Mucosa of rectum (tissue), 2 donors: ENCODE results near the gene ATXN2.

ENCODE experiments used
- H3K27ac ChIP-seq, 2 donors: one replicate each; pipeline ENCODE4 v1.7.0; 2013; ENCODE audit warnings: inconsistent platforms in 2 of 2, low read depth in 2 of 2, low read length in 2 of 2
- H3K27me3 ChIP-seq, 2 donors: one replicate each; pipeline ENCODE4 v1.7.0; 2013; ENCODE audit warnings: low read length in 2 of 2; ENCODE audit not compliant: control insufficient read depth in 2 of 2, insufficient read depth in 2 of 2
- H3K36me3 ChIP-seq, 2 donors: one replicate each; pipeline ENCODE4 v1.7.0; 2013; ENCODE audit warnings: low read length in 2 of 2; ENCODE audit not compliant: control insufficient read depth in 2 of 2, insufficient read depth in 2 of 2
- H3K4me1 ChIP-seq, 2 donors: one replicate each; pipeline ENCODE4 v1.7.0; 2013; ENCODE audit warnings: low read length in 2 of 2, mild to moderate bottlenecking in 1 of 2; ENCODE audit not compliant: control insufficient read depth in 2 of 2, insufficient read depth in 2 of 2
- H3K4me3 ChIP-seq, 2 donors: one replicate each; pipeline ENCODE4 v1.7.0; 2013; ENCODE audit warnings: low read length in 2 of 2
- H3K9ac ChIP-seq, 2 donors: one replicate each; pipeline ENCODE4 v1.7.0; 2013; ENCODE audit warnings: low read length in 2 of 2, low read depth in 1 of 2, mild to moderate bottlenecking in 1 of 2
- H3K9me3 ChIP-seq, 2 donors: one replicate each; pipeline ENCODE4 v1.7.0; 2013; ENCODE audit warnings: low read length in 2 of 2; ENCODE audit not compliant: control insufficient read depth in 2 of 2
- donor health status: healthy.
- donor health status: Normal muscosa, but diverticular disease.

Gene ATXN2

GRCh38 chr12:111424189-111424792 lies 174.8 kb downstream of the ATXN2 start:
- no peaks in the 10 kb centered on the region for H3K9me3 ChIP-seq
- no peaks in the 10 kb centered on the region for H3K27me3 ChIP-seq
- H3K27ac ChIP-seq: no peak overlapping the region
- peaks cover 35 to 46% of the 10 kb centered on the region in 2 donors for H3K4me1 ChIP-seq
- no peak overlapping the region for H3K9ac ChIP-seq
- H3K4me3 ChIP-seq: no peak overlapping the region
- H3K36me3 ChIP-seq: peaks cover 5 to 12% of the 10 kb centered on the region in 2 donors

GRCh38 chr12:111420494-111420893 lies 178.6 kb downstream of the ATXN2 start:
- no peaks in the 10 kb centered on the region for H3K27me3 ChIP-seq
- H3K27ac ChIP-seq: no peak overlapping the region
- no peaks in the 10 kb centered on the region for H3K9me3 ChIP-seq
- peaks cover 5 to 12% of the 10 kb centered on the region in 2 donors for H3K36me3 ChIP-seq
- no peak overlapping the region for H3K9ac ChIP-seq
- H3K4me3 ChIP-seq: no peak overlapping the region
- H3K4me1 ChIP-seq: peaks cover 9 to 11% of the 10 kb centered on the region in 2 donors

DNA sequence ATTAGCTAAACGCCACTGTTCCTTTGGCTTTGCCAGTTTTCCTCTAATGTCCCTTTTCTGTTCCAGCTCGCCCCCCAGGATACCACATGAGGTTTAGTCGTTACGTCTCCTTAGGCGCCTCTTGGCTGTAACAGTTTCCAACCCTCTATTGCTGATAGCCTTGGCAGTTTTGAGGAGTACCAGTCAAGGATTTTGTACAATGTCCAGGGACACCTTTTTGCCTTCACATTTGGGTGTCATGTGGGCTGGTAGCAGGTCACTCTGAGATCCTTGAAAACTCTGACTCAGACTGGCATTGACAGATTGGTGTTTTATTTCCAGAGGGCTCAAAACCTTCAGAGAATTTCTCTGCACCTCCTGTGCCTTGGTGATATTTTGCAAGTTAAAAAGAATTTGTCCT lies 179.3 kb downstream of the ATXN2 start:
- Histone ChIP-seq H3K9ac (no peak overlapping the region), H3K4me1 (peaks cover 3 to 6% of the 10 kb centered on the region in 2 donors), H3K27me3 (no peaks in the 10 kb centered on the region), H3K27ac (no peak overlapping the region), H3K36me3 (peaks cover 5 to 12% of the 10 kb centered on the region in 2 donors), H3K9me3 (no peaks in the 10 kb centered on the region), H3K4me3 (no peak overlapping the region)

GRCh38 chr12:111418594-111418880 lies 180.6 kb downstream of the ATXN2 start:
- H3K36me3 ChIP-seq: peaks cover 5 to 12% of the 10 kb centered on the region in 2 donors
- no peak overlapping the region for H3K4me3 ChIP-seq
- H3K27me3 ChIP-seq: no peaks in the 10 kb centered on the region
- H3K9me3 ChIP-seq: no peaks in the 10 kb centered on the region
- H3K4me1 ChIP-seq: peaks cover 3 to 4% of the 10 kb centered on the region in 2 donors
- H3K27ac ChIP-seq: no peak overlapping the region
- H3K9ac ChIP-seq: no peak overlapping the region

GRCh38 chr12:111417784-111418593 lies 181.1 kb downstream of the ATXN2 start:
- Histone ChIP-seq H3K9me3 (no peaks in the 10 kb centered on the region), H3K4me3 (no peak overlapping the region), H3K9ac (no peak overlapping the region), H3K36me3 (peaks cover 5 to 12% of the 10 kb centered on the region in 2 donors), H3K4me1 (peaks cover 8% of the 10 kb centered on the region in 2 donors), H3K27me3 (no peaks in the 10 kb centered on the region), H3K27ac (no peak overlapping the region)

- H3K9me3 ChIP-seq: no peaks in the 10 kb centered on the region
- no peak overlapping the region for H3K27ac ChIP-seq
- H3K4me1 ChIP-seq: peaks cover 8 to 9% of the 10 kb centered on the region in 2 donors
- H3K9ac ChIP-seq: no peak overlapping the region
- peaks cover 5 to 12% of the 10 kb centered on the region in 2 donors for H3K36me3 ChIP-seq
- no peaks in the 10 kb centered on the region for H3K27me3 ChIP-seq
- no peak overlapping the region for H3K4me3 ChIP-seq
These were observed 181.8 kb downstream of the ATXN2 start for GRCh38 chr12:111417290-111417689.

GRCh38 chr12:111414711-111415252 lies 184.3 kb downstream of the ATXN2 start:
- Histone ChIP-seq H3K27ac (no peak overlapping the region), H3K9me3 (no peaks in the 10 kb centered on the region), H3K27me3 (no peaks in the 10 kb centered on the region), H3K4me3 (no peak overlapping the region), H3K9ac (no peak overlapping the region), H3K36me3 (peaks cover 3% of the 10 kb centered on the region in 2 donors), H3K4me1 (peaks cover 22 to 23% of the 10 kb centered on the region in 2 donors)

GRCh38 chr12:111413442-111414086 lies 185.6 kb downstream of the ATXN2 start:
- Histone ChIP-seq H3K4me1 (peaks cover 28 to 29% of the 10 kb centered on the region in 2 donors), H3K9ac (no peak overlapping the region), H3K36me3 (no peaks in the 10 kb centered on the region), H3K27ac (no peak overlapping the region), H3K4me3 (no peak overlapping the region), H3K9me3 (no peaks in the 10 kb centered on the region), H3K27me3 (no peaks in the 10 kb centered on the region)

DNA sequence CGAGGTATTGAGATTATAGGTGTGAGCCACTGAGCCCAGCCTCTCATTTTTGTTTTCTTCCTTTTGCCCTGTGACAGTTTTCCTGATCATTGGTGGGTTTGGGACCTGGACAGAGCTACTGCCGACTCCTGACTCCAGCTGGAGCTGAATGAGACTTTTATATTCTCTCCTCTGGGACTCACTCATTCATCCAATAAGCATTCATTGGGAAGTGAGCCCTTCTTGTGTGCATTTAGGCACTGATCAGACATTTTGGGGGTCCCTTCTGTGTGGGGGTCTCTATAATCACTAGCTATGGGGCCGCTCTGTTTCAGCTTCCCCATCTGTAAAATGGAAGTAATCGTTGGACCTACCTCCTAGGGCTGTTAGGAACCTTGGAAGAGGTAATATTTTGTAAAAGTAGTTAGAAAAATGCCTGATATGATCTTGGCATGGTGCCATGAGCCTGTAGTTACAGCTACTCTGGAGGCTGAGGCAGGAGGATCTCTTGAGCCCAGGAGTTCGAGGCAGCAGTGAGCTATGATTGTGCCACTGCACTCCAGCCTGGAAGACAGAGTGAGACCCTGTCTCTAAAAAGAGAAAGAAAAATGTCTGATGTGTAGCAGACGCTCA lies 186.2 kb downstream of the ATXN2 start:
- Histone ChIP-seq H3K27ac (peak overlapping the region in 1 of 2 donors; percentile 43), H3K4me1 (peaks cover 29 to 32% of the 10 kb centered on the region in 2 donors), H3K9ac (no peak overlapping the region), H3K27me3 (no peaks in the 10 kb centered on the region), H3K9me3 (no peaks in the 10 kb centered on the region), H3K36me3 (no peaks in the 10 kb centered on the region), H3K4me3 (no peak overlapping the region)
